GM19455 (cell line): Measurements from ENCODE around the gene RAB5IF.
"Not testable (repeated sequence)": the region's sequence is repeated elsewhere in the genome, so short reads cannot be mapped to it uniquely, and the experiment has no call there.

Experiments used
- ATAC-seq: cut with Tn5 transposase; IDR thresholded peaks from one replicate; pipeline ENCODE4 v1.9.1; 2021; ENCODE audit not compliant: unreplicated experiment

RAB5IF gene

GRCh38 chr20:36628076-36628475 lies 22.5 kb downstream of the RAB5IF start:
- ATAC-seq, result no peak

DNA sequence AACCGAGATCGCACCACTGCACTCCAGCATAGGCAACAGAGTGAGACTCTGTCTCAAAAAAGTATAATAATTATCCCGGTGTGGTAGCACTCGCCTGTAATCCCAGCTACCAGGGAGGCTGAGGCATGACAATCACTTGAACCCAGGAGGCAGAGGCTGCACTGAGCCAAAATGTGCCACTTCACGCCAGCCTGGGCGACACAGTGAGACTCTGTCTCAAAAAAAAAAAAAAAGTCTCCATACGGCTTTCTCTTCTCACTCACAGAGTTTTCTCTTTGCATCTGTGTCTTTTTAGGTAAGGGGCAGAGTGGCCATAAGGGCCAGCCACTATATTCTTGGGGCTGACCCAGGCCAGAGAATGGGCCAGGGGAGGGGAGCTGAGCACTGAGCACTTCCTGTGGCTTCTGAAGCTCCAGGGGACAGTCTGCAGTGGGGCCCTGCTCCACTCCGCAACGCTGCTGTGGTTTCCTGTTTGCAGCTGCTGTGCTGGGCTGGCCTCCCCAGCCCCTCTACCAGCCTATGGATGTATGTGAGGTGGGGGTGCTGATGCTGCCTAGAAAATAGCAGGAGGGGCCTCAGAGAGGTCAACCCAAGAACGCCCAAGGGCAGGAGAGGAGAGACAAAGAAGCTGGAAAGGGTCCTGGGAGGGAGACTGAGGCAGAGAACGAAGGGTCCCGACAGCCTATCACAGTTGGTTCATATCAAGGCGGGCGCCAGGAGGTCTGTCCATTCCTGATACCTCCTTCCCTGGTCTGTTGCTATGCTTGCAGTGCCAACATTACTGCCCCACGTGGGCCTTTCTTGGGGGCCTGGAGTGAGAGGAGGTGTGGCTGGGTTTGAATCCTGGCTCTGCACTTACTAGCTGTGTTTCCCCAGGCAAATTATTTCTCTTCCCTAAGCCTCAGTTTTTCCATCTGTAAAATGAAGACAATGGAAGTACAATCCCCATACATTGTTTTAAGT lies 24.4 kb downstream of the RAB5IF start:
- ATAC-seq, result no peak

- ATAC-seq, result no peak
Measured at GRCh38 chr20:36631646-36632045, 26.1 kb downstream of the RAB5IF start.

DNA sequence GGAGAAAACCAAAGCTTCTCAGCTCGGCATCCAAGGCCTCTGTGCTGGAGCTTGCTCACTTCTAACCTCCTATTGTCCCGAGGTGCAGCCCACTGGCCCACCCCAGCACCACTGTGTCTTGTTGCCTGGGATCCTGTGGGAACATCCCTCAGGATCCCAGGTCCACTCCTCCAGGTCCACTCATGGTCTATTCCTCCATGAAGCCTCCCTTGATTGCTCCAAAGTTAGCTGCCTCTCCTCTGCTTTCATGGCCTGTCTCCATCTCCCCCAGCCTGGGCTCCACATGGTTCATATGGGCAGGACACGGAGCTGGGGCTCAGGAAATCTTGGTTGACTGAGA lies 26.5 kb downstream of the RAB5IF start:
- no peak for ATAC-seq

DNA sequence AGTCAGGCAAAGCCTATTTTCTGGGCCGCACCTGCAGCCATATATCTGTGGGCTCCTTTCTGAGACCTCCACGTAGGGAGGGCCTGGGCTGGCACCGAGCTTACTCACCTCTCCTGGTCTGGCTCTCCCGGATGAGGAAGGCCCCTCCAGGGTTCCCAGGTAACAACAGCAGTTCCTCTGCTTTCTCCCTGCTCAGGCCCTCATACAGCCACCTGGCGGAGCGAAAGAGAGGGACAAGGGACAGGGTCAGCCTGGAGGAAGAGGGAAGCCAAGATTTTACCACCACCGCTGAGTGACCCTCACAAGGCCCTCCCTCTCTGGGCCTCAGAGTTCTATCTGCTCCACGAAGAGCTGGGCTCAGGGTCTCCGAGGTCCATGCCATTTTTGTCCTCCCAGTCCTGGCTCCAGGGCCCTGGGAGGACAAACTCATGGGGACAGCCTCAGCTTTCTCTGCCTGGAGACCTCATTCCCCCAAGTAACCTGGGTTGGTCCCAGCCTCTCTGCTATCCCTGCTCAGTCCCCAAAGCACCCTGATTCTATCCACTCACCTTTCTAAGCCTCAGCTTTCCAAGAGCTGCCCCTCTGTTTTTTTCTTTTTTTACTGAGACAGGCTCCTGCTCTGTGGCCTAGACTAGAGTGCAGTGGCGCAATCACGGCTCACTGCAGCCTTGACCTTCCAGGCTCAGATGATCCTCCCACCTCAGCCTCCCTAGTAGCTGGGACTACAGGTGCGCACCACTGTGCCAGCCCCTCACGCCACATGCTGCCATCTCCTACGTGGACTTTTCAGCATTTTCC lies 27.1 kb downstream of the RAB5IF start:
- ATAC-seq, result no peak

DNA sequence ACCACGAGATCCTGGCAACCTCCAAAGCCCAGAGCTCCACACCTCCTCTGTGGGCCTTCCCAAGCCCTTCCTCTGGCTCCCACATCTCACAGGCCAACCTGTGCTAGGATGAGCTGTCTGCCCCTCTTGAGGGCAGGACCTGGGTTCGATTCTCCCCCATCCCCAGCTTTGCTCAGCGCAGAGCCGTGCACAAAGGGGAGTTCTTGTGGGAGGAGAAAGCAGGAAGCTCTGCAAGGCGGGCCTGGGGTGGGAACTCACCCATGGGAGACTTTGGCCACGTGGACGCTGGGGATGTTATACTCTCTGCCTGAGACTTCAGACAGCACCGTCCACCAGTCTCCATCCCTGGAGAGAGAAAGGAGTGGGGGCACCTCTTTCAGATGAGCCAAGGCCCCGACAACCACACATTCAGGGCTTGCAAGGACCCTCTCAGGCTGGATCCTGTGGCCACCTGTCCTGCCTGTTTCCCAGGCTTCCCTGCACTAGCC lies 27.8 kb downstream of the RAB5IF start:
- ATAC-seq, result no peak

DNA sequence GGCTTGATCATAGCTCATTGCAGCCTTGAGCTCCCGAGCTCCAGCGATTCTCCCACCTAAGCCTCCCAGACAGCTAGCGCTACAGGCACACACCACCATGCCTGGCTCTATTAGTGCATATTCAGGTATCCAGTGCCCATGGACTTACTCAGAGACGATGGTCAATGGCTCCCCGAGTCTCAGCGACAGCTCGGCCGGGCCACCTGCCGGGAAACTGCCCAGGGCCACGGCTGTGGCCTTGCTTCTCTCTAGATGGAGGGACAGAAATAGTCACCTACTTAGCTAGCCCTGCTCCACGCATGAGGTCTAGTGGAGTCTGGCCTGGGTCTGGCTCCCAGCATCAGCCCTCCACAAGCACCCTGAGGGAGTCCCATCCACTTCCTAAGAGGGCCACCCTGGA lies 28.8 kb downstream of the RAB5IF start:
- no peak for ATAC-seq

DNA sequence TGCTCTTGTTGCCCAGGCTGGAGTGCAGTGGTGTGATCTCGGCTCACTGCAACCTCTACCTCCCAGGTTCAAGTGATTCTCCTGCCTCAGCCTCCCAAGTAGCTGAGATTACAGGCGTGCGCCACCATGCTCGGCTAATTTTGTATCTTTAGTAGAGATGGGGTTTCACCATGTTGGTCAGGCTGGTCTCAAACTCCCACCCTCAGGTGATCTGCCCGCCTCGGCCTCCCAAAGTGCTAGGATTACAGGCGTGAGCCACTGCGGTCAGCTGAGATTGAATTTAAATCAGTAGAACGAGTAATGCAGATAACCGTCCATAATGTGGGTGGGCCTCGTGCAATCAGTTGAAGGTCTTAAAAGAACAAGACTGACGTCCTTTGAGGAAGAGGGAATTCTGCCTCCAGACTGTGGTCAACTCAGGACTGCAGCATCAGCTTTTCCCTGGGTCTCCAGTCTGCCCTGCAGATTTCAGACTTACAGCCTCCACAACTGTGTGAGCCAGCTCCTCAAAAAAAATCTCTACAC lies 33.4 kb downstream of the RAB5IF start:
- not testable (repeated sequence) for ATAC-seq

DNA sequence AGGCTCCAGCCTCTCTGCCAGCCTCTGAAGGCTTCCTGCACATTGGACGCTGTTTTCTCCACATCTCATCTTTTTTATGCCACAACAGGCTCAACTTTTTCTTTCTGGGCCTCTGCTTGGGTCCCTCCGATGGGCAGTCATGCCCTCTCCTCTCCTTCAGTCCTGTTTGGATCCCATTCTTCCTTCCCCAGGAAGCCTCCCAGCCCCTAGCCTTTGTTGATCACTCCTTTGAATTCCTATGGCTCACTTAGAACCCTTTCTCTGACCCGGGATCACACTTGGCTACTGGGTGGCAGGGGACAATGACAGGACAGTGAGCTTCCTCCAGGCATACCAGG lies 35.9 kb downstream of the RAB5IF start:
- no peak for ATAC-seq

GRCh38 chr20:36642136-36642535 lies 36.6 kb downstream of the RAB5IF start:
- no peak for ATAC-seq

GRCh38 chr20:36644032-36644705 lies 38.6 kb downstream of the RAB5IF start:
- ATAC-seq, result no peak

DNA sequence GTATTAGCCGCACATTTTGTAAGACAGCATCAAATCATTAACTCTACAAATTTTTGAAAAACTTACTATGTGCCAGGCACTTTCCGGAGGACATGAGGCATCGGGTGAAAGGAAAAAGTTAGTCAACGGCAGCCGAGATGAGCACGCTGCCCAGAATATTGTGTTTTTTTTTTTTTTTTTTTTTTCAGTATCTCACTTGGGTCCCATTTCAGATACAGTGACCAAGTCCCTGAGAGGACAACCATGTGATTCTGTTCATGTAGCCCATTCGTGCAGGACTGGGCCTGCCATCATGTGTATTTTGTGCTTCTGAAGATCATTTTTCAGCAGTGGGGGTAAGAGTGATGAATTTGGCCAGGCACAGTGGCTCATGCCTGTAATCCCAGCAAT lies 39.1 kb downstream of the RAB5IF start:
- ATAC-seq, result no peak

DNA sequence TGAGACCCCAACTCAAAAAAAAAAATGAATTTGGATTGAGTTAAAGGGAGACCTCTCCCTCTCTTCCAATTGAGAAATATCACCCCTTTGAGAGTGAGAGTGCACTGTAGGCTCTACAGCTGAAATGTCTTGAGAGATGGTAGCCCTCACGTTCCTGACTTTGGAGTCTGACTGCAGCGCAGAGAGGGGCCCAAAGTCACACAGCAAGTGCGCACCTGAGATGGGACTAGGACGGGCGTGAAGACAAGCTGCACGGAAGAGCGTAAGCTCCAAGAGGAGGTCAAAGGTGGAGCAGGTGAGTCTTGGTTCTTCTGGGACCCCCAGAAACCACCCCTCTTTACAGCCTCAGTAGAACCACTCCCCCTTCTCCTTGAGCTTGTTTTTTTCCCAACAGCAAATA lies 39.8 kb downstream of the RAB5IF start:
- no peak for ATAC-seq

DNA sequence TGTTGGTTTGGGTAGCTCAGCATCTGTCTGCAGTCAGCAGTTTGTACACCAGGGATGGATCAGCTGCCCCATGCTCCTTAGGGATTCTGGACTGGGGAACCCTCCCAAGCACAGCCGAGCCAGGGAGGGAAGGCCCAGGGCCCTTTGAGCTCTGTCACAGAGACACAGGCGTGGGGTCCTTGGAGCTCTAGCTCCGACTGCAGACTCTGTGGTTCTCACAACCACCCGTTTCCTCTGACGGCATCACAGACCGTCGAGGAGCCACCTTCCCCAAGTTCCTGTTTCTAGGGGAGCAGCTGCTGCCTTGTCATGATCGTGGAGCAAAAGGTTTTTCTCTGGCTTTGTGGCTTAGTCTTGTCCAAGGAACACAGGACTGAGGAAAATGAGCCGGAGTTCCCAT lies 40.4 kb downstream of the RAB5IF start, which contains the start of gene SLA2:
TSS of gene SLA2 (minus strand) at position 199 of the 400 bp plus-strand sequence. CDS start 4,861 bp downstream, outside the sequence.
- no peak for ATAC-seq

DNA sequence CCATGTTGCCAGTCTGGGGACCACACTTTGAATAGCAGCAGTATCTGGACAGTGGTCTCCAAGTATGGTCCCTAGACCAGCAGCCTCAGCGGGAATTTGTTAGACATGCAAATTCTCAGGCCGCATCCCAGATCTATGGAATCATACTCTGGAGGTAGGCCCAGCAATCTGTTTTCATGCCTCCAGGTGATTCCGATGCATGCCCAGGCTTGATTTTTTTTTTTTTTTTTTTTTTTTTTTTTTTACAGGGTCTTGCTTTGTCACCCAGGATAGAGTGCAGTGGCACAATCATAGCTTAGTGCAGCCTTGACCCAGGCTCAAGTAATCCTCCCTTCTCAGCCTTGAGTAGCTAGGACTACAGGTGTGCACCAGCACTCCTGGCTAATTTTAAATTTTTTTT lies 41.1 kb downstream of the RAB5IF start:
- ATAC-seq, result no peak

- ATAC-seq, result no peak
Measured at GRCh38 chr20:36647196-36648121, 41.9 kb downstream of the RAB5IF start.

- ATAC-seq, result no peak
Measured at GRCh38 chr20:36653456-36653855, 47.9 kb downstream of the RAB5IF start.

DNA sequence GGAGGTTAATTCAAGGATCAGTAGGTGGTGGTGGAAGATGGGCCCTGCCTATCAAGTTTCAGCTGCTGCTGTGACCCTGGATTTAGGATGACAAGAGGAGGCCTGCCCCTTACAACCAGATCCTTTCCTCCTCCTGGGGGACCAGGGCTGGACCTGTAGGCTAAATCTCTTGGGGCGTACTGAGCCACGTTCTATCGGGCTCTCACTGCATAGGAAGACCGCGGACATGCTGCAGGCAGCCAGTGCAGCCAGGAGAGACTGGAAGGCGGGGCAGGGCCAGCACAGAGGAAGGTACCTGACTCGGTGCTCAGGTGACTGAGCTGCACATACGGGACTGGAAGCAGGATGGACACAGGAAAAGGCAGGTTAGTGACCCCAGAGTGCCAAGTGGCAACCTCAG lies 48.9 kb downstream of the RAB5IF start:
- ATAC-seq, result no peak

- ATAC-seq, result no peak
Measured at GRCh38 chr20:36655004-36655403, 49.4 kb downstream of the RAB5IF start.

GRCh38 chr20:36656733-36657132 lies 51.2 kb downstream of the RAB5IF start:
- no peak for ATAC-seq
